Urothelium cell line (cell line): ENCODE measurements around the gene SLC4A2.

Experiments
- DNase-seq: peaks from one replicate; pipeline ENCODE4 v3.0.0; 2011; ENCODE audit warnings: low spot score, mixed read lengths
- FAIRE-seq: peaks from 2 replicates; lab custom pipeline; 2011; peaks lifted over from hg19 to GRCh38; lab: Jason Lieb, UNC

Gene SLC4A2

DNA sequence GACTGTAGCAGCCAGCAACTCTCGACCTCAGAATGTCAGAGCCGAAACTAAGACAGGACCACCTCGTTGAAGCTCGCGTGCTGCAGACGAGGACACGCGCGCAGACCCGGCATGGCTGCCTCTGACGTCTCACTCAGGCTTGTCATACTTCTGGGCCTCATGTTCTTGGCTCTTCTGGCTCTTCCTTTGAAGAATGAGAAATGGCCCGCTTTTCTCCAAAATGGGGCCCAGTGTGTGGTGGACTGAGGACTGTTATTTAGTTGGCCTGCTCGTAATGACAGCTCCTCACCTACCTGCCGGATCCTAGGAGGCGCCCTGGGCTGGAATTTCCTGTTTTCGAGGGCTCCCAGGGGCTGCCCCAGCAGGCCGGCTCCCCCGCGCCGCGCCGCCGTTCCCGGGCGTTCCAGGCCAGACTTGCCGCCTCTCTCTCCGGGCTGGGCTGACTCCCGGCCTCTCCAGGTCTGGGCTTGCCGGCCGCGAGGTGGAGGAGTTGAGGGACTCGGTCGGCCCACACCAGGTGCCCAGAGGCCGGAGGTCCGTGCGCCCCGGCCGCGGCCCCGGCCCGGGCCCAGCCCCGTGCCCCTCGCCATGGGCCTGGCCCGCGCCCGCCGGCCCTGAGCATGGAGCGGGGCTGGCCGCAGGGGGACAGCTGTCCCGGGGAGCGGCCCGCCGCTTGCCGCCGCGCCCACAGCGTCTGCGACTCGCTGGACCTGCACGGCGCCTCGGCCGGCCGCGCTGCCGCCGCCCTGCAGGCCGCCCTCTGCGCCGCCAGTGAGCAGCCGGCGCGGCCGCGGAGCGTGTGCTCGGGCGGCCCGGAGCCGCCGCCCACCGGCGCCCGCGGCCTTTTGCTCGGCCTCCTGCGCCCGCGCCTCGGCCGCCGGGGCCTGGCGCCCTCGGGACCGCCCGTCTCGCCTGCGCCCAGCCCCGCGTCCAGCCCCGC lies 55.0 kb downstream of the SLC4A2 start:
- DNase-seq (peak; percentile 3), FAIRE-seq (no peak)

DNA sequence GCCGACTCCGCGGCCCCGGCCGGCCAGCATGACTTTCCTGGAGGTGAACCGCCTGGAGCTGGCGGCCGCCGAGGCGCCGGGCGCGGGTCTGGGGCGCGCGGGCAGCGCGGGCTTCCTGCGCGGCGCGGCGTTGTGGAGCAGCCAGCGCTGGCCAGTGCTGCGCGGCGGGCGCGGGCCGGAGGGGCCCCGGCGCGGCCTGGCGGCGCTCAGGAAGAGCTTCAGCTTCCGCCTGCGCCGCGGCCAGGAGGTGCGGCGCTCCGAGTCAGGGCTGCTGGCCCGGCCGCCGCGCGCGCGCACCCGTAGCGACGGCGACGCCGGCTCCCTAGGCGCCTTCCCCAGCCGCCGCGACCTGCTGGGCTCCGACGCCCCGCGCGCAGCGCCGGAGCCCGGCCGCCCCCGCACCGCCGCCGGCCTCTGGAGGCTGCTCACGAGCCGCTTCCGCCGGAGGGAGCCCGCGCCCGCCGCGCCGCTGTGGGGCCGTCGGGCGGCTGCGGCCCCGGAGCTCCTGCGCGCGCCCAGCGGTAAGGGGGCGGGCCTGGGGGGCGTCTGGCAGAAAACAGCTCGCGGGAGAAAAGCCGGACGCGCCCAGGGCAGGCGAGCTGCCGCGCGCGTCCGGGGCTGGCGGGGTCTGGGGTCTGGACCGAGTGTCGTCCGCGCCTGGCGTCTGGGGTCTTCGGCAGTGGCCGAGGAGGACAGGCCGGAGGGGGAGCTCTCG lies 55.9 kb downstream of the SLC4A2 start:
- DNase-seq (no peak), FAIRE-seq (no peak)

DNA sequence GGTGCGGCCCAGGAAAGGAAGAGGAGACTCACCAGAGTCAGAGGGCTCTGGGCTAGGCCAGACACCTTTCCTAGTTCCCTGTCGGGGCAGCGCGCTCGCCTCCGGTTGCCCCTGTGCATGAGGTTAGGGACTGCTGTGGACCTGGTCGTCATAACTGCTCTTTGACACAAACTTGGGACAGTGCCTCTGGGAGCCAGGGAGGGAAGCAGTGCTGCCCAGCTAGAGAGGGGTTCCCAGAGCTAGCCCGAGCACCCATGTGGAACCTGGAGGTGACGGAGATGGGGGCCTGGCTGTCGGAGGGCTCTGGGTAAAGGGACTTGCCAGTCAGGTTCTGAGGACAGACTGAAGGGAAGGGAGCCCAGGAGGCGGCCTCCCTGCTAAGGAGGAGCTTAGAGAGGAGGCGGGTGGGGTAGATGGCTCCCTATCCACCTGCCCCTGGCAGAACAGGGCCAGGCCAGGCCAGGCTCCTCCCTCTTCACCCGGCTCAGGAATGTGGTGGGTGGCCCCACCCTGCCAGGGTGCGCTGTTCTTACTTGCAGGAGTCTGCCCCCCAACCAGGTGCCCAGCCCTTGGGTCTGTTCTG lies 56.5 kb downstream of the SLC4A2 start:
- no peak for FAIRE-seq
- DNase-seq, result peak; percentile 29

DNA sequence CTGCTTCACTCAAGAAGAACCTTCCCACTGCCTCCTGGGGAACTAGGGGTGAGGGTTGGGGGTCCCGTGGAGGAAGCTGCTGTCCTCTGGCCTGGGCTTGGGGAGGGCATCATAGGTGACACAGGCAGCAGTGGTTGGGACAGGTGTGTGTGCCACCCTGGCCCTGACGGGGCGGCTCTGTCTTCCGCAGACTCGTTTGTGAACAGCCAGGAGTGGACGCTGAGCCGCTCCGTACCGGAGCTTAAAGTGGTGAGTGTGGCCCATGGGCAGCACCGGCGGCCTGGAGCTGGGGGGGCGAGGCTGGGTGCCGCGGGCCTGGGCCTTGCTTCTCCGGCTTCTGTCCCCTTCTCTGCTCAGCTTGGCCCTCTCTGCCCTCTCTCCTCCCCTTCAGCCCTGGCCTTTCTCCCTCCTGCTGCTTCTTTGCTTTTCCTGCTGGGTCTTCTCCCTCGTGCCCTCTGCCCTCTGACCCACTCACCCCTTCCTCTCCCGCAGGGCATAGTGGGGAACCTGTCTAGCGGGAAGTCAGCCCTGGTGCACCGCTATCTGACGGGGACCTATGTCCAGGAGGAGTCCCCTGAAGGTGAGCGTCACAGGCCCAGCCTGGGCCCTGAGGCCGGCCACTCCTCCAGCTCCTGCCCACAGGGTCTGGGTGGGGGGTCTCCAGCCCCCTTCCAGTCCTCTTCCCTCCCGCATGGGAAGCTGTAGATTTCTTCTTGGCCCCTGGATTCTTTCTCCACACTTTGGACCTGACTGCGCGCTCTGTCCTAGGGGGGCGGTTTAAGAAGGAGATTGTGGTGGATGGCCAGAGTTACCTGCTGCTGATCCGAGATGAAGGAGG lies 57.4 kb downstream of the SLC4A2 start:
- no peak for FAIRE-seq
- DNase-seq, result no peak

DNA sequence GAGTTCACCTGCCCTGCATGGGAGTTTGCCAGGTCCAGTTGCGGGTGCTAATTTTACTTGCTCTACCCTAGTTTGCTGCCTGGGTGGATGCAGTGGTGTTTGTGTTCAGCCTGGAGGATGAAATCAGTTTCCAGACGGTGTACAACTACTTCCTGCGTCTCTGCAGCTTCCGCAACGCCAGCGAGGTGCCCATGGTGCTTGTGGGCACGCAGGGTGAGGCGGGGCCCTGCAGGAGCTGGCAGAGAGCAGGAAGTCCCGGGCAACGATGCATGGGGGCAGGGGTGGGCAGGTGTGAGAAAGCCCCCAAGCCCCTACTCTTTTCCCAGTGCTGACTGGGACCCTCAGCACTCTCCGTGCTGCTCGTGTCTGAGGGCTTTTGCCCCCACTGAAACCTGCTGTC lies 58.2 kb downstream of the SLC4A2 start:
- DNase-seq, result no peak
- no peak for FAIRE-seq

DNA sequence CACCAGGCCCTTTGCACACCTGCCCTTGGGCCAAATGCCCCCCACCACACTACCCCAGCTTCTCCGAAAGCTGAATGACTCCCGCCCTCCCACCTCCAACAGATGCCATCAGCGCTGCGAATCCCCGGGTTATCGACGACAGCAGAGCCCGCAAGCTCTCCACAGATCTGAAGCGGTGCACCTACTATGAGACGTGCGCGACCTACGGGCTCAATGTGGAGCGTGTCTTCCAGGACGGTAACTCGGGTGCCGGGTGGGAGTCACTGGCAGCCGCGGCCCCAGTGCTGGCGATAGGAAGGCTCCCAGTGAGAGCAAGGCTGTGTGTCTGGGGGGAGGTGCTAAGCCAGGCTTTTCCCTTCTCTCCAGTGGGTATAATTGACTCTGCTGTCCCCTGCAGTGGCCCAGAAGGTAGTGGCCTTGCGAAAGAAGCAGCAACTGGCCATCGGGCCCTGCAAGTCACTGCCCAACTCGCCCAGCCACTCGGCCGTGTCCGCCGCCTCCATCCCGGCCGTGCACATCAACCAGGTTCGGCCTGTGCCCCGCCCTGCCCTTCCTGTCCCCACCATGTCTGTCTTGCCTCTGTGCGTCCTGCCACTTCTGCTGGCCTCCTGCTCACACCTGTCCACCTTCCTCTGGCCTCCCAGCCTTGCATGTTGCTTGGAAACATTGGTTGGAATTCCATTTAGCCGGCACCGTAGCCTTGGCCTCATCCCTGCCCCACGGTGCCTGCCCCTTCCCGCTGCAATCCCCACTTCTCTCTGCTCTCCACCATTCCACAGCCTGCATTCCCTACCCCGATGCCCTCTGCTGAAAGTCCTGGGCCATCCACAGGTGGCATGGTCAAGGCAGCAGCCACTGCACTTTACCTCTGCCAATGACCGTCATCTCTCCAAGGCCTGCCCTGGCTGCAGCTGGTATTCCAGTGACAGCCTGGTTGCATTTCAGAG lies 59.0 kb downstream of the SLC4A2 start:
- DNase-seq (no peak), FAIRE-seq (no peak)

DNA sequence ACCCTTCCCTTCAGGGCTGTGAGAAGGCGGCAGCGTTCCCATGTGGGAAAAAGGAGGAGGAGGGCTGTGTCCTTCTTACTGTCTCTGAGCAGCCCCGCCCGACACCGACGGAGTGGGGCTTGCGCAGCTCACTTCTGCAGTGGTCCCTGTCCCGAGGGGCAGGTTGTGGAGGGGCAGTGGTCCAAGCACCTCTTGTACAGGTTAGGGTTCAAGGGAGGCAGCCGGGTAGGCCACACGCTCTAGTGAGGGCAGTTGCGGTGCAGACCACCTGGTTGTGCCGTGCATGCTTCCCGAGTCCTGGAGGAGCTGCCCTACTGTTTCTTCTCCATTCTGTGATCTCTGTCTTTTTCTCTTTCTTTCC lies 59.6 kb downstream of the SLC4A2 start:
- FAIRE-seq (no peak), DNase-seq (no peak)

DNA sequence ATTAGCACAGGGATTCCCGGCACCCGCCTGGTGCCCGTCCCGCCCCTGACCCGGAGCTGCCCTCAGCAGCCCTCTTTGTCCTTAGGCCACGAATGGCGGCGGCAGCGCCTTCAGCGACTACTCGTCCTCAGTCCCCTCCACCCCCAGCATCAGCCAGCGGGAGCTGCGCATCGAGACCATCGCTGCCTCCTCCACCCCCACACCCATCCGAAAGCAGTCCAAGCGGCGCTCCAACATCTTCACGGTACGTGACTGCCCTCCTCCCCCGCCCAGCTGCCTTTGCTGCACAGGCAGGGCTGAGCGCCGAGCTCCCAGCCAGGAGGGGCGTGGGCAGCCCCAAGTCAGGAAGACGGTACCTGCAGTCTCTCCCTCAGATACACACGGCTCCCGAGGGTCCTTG lies 60.5 kb downstream of the SLC4A2 start:
- DNase-seq (no peak), FAIRE-seq (no peak)

DNA sequence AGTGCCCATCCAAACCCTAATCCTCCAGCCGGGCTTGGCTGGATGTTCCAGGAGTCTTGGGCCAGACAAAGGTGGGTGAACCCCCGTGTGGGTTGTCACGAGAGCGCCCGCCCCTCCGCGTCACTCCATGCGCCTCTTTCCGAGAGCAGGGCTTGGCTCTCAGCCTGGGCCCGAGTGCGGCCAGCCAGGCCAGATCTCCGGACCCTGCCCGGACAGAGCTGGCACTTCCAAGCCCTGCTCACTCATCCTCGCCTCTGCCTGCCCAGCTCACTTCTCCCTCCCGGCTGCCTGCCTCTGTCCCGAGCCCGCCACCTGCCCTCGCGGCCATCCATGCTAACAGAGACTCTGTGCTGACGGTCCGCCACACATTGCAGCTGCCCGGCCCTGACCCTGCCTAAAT lies 61.5 kb downstream of the SLC4A2 start:
- DNase-seq (no peak), FAIRE-seq (no peak)

DNA sequence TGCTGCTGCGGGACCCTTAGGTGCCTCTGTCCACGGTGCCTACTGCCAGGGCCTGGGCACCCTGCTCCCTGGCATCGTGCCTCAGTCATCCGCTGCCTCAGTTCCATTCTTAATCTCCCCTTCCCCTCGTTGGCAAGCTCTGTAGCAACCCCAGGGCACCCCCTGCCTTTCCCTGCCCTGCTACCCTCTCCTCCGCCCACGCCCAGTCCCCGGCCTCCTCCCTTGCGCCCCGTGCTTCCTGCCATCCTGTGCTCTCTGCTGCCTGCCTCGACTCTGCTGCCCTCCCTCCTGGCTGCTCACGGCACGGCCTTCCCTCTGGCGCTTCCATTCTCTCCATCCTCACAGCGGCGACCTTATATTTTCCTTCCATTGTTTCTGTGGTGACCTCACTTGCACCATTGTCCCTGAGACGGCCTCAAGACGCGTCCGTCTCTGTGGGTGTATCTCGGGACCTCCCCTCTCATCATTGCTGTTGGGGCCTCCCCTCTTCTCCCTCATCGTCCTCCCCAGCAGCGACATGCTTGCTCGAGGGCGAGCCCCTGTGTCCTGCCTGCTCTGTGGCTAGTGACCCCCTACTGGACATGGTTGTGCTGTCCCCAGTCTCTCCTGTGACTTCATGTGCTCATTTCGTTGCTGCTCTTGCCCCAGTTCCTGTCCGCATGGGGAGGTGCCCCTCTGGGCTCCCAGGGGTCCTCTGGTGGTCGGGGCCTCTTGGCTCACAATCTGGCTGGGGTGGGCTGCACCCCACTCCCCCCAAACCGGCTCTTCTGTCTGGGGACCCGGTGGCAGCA lies 62.2 kb downstream of the SLC4A2 start:
- FAIRE-seq, result no peak
- no peak for DNase-seq

DNA sequence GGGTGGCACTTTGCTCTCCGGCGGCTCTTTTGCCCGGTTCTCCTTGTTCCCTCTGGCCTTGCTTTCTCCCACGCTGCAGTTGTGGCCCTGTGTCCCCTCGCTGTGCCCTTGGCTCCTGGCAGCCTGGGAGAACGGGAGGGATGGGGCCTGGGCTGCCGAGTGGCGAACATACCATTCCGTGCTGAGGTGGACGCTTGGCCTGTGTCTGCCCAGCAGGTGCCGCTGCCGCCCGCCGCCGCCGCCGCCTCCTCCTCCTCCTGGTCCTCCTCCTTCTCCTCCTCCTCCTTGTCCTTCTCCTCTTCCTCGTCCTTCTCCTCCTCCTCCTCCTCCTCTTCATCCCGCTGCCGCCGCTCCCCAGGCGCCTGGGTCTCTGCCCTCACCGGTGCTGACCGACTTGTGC lies 62.9 kb downstream of the SLC4A2 start:
- FAIRE-seq, result no peak

DNA sequence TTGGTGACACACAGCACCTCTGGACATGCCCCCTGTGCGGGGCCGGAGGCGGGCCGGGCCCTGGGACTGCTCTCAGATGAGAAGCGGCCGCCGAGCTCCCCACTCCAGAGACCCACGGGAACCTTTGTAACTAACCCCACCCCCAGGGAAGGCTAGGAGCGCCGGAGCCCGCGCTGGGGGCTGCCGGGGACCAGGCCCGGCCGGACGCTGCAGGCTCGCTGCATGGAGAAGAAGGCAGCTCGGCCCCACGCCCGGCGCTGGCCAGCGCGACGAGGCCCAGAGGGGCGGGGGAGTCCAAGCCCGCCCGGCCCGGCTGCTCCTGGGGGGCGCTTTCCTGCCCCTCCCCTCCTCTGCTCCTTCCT lies 63.4 kb downstream of the SLC4A2 start:
- FAIRE-seq (no peak), DNase-seq (no peak)

More for the DNA sequence above, 62.9 kb downstream of the SLC4A2 start:
- DNase-seq, result no peak

DNA sequence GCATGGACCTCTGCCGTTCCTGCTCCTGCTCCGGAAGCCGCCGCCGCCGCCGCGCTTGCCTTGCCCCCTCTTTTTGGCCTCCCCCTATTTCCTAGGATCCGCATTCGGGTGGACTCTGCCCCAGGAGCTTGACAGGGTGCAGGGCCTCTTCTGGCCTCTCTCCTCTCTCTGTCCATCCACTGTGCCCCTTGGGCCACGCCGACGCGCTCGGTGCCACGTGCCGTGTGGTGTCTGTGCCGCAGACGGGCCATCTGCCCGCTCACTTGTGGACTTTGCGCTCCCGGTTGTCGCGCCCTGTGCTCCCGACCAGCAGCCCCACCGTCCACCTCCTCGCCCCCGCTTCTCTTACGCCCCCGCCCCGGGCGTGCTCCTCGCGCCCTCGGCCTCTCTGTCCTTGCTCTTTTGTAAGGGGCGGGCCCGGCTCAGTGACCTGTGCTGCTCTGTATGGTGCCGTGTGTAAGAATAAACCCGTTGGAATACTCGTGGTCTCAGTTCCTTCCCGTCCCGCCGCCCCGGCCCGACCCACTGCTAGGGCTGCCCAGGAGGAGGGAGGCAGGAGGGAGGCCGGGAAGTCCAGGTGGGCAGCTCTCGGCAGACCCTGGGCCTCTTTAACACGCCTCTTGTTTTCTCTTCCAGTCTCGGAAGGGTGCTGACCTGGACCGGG lies 63.9 kb downstream of the SLC4A2 start:
- no peak for DNase-seq
- no peak for FAIRE-seq

DNA sequence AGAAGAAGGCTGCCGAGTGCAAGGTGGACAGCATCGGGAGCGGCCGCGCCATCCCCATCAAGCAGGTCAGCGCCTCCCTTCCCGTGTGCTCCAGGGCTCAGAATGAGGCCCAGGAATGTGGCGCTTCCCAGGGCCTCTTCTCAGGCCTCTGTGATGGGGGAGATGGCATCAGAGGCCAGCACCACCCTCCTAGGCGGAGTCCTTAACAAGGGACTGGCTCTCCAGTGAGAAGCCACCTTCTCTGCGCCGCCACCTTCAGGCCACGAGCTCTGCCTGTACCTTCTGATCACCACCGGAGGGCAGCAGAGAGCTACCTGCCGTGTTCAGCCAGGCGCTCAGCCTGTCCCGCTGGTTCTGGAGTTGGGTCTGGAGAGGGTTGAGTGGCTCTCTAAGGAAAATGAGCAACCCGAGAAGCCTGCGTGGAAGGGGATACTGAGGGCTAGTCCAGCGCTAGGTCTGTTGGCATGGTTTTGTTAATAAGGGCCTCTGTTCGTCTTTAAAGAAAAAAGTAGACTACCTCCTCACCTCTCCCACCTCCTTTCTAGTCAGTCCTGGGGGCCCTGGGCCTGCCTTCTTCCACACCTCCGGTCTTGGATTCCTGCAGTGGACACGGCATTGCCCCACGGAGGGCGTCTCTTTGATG lies 64.6 kb downstream of the SLC4A2 start:
- DNase-seq (peak; percentile 65), FAIRE-seq (no peak)

DNA sequence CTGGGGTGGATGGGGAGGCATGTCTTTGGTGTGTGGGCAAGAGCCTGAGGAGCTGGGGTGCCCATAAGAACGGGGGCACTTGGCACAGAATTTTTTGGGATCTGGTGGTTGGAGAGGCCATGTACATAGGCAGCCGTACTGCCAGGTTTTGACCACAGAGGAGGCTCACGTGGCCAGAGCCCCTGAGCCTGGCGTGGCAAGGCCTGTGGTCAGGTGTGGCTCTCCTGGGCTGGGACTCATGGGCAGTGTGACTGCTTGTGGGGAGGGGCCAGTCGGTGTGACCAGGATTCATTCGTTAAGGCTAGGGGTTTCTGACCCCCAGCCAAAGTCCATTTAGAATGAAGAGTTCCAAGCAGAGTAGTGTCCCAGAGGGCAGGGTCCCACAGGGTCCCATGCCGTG lies 65.1 kb downstream of the SLC4A2 start:
- no peak for FAIRE-seq
- no peak for DNase-seq

DNA sequence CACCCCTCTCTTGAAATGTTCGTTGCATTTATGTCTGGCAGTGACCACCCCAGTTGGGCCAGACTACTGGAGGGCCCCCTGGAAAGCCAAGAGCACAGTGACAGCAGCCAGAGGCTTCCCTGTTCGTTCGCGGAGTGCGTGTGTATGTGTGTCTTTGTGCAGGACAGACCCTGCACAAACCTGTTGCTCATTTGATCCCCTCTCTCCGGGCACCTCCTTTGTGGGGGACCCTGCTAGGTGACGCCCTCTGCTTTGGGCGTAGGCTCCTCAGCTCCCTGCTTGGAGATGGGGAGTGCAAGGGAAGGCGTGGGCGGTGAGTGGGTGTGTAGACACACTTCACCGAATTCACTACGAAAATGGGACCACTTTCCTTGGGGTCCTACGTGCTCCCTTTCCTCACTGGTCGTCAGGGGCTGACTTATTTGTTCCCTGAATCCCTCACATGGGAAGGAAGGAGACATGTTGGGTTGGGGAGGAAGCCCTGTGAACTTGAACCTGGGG lies 65.6 kb downstream of the SLC4A2 start:
- FAIRE-seq (no peak), DNase-seq (no peak)

DNA sequence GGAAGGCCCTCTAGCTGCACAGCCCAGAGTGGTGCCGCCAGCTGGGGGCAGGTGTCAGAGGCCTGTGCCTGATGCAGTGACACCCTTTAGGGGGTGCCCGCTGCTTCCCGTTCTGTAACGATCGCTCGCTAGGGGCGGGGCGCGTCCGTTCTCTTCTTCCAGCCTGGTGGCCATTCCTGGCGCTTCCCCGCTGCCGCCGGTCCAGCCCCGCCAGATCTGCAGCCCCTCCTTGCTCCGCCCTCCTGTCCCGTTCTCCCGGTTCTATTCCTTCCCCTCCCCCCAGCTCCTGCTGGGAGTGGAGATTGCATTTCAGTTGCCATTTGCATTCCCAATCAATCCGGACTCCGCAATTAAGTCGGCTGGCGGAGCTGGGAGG lies 66.1 kb downstream of the SLC4A2 start:
- FAIRE-seq (no peak), DNase-seq (no peak)
